ENCODE data around the gene CLCN6. TPM values are rescaled to one million over a fixed set of nuclear protein-coding genes. Genes with fewer than 3 reads are reported as not detected.

The CLCN6 gene
- total and polyA plus RNA-seq, 8 donors, result 17.2 to 43.4 (median 20.7) TPM

DNA sequence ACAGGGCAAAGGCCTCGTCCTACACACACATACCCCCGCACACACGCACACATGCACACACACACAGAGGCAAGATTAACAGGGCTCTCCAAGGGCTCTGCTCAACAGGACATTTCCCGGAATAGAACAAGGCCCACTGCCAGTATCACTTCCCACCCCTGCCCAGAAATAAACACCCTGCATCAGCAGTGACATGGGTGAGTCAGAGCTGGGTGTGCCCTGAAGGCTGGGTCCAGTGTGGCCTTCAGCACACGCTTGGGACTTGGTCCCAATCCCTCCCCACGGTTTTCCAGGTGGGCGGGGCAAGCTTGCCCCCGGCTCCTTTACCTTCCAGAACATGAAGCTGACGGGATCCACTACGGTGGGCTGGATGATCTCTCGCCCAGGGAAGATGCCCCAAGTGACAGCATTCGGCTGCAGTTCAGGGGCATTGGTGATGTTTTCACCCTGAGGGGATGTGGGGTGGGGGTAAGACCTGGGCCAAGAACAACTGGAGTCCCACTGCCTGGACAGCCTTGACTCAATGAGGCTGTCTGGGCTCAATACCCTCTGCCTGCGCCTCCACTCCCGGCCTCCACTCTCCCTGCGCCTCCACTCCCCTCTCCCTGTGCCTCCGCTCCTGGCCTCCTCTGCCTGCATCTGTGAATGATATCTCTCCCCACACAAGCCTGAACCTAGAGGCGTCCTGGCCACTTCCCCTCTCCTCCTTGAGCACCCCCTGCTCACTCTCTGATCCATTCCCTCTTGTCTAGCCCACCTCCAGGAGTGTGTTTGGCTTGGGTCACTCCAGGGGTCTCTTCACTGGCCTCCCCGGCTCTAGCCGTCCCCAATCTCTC lies 14.9 kb upstream of the CLCN6 start:
- no peak for TF ChIP-seq CTCF (IDR thresholded peaks at IDR 0.05)
- no peak overlapping the region for H3K4me3 ChIP-seq
- DNase-seq (peak in 3 of 4 donors; percentile 70 to 94 (median 86)), ATAC-seq (peak; percentile 77)
- H3K27me3 ChIP-seq, result no peaks in the 10 kb centered on the region
- peak overlapping the region; percentile 89 to 94 for H3K27ac ChIP-seq
- peaks cover 0 to 72% of the 10 kb centered on the region in 2 donors for H3K36me3 ChIP-seq
- intact Hi-C loops (cut with DNase I), result no loop called here
- H3K4me1 ChIP-seq, result peaks cover 53 to 66% of the 10 kb centered on the region in 2 donors
- H3K9me3 ChIP-seq, result no peaks in the 10 kb centered on the region

DNA sequence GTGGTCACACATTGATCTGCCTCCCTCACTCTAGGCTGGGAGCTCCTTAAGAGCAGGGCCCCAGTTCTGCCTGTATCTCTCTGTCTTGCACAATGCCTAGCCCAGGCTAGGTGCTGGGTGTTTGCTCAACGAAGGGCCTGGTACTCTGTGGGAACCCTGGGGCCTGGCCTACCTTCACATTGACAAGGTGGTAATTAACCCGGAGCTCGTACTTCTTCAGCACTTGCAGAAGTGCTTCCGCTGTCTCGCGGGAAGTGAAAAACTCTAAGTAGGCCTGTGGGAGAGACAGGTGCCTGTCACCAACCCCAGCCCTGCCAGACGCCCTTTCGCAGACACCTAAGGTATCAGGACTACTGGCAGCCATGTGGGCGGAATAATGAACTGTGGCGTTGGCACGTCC lies 13.9 kb upstream of the CLCN6 start:
- Histone ChIP-seq H3K27me3 (no peaks in the 10 kb centered on the region), H3K27ac (peak overlapping the region; percentile 89 to 94), H3K4me3 (no peak overlapping the region), H3K4me1 (peaks cover 47 to 70% of the 10 kb centered on the region in 2 donors), H3K9me3 (no peaks in the 10 kb centered on the region), H3K36me3 (peaks cover 0 to 81% of the 10 kb centered on the region in 2 donors)
- intact Hi-C loops (cut with DNase I), result no loop called here
- no peak for TF ChIP-seq CTCF (IDR thresholded peaks at IDR 0.05)
- ATAC-seq (peak; percentile 15), DNase-seq (peak in 2 of 4 donors; percentile 36 to 64)

- peaks cover 0 to 92% of the 10 kb centered on the region in 2 donors for H3K36me3 ChIP-seq
- ATAC-seq (no peak), DNase-seq (peak in 1 of 4 donors; percentile 60)
- H3K4me1 ChIP-seq, result peaks cover 30 to 62% of the 10 kb centered on the region in 2 donors
- no peak overlapping the region for H3K4me3 ChIP-seq
- H3K9me3 ChIP-seq, result no peaks in the 10 kb centered on the region
- TF ChIP-seq CTCF (IDR thresholded peaks at IDR 0.05), result no peak
- H3K27ac ChIP-seq, result no peak overlapping the region
- H3K27me3 ChIP-seq, result no peaks in the 10 kb centered on the region
- intact Hi-C loops (cut with DNase I), result no loop called here
Measured at GRCh38 chr1:11793819-11794218, 12.2 kb upstream of the CLCN6 start.

DNA sequence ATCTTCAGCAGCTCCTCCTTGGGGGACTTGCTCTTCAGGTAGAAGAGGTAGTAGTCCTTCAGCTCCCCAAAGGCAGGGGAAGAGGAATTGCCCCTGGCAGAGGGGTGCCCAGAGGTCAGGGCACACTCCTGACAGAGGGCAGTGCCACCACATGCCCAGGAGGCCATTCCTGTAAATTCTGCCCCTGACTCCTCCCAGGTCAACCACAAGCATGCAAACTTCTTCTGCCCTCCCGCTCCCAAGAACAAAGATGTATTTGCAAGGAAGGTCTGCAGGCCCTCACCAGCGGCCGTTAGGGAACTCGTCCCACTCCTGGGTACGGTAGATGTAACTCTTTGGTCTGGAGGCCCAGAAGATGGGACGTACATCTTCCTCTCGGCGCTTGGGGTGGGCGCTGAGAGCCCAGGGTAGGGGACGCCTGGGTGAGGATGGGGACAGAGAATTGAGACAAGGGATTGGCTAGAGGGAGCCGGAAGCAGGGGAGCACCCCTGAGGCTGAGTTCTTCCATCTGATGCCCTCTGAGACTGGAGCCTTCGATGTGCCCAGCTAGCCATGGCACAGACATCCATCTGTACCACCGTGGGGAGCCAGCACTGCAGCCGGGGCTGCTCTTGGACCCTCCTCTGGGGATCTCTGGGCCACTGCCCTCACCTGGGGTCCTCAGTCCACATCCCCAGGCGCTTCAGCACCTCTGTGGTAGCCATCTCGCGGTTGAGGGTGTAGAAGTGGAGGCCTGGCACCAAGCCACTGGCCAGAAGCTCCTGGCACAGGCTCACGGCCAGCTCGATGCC lies 11.3 kb upstream of the CLCN6 start:
- H3K4me3 ChIP-seq, result no peak overlapping the region
- peak overlapping the region in 1 of 2 donors; percentile 28 for H3K27ac ChIP-seq
- H3K9me3 ChIP-seq, result no peaks in the 10 kb centered on the region
- peak in 1 of 4 donors; percentile 41 for DNase-seq
- ATAC-seq, result no peak
- H3K36me3 ChIP-seq, result peaks cover 0 to 92% of the 10 kb centered on the region in 2 donors
- intact Hi-C loops (cut with DNase I), result no loop called here
- TF ChIP-seq CTCF (IDR thresholded peaks at IDR 0.05), result no peak
- peaks cover 21 to 55% of the 10 kb centered on the region in 2 donors for H3K4me1 ChIP-seq
- H3K27me3 ChIP-seq, result no peaks in the 10 kb centered on the region
